Left ventricle myocardium superior (tissue), 1 donor: ENCODE measurements around the gene GUCA1C. TPM values are rescaled to one million over a fixed set of nuclear protein-coding genes. Genes with fewer than 3 reads are reported as not detected.

Experiments used
- total RNA-seq: library from RNA; stranded (reverse); fragmentation: NEBNext Ultra II Directional; extraction: Animal tissue kit (Norgen Biotek cat#: 25700); gene quantifications from one replicate; pipeline ENCODE4 v1.2.1, GENCODE V29; 2021
- donor health status: DM: no; HTN: yes; CAD: no; lungs with severe emphysema.

GUCA1C gene
- total RNA-seq, 1 donor from 2014 or later = 1.8 TPM

Other genes with a start within 250 kb of the GUCA1C start
- not detected for gene RETNLB, start 196.5 kb downstream of the GUCA1C start, total RNA-seq
- not detected for gene TRAT1, start 131.1 kb downstream of the GUCA1C start, total RNA-seq
- not detected for gene MORC1, start 164.3 kb upstream of the GUCA1C start, total RNA-seq
- not detected for gene C3orf85, start 182.8 kb upstream of the GUCA1C start, total RNA-seq